ENCODE results near the gene HECTD4.
"Not testable (repeated sequence)": the region's sequence is repeated elsewhere in the genome, so short reads cannot be mapped to it uniquely, and the experiment has no call there.

HECTD4 gene

DNA sequence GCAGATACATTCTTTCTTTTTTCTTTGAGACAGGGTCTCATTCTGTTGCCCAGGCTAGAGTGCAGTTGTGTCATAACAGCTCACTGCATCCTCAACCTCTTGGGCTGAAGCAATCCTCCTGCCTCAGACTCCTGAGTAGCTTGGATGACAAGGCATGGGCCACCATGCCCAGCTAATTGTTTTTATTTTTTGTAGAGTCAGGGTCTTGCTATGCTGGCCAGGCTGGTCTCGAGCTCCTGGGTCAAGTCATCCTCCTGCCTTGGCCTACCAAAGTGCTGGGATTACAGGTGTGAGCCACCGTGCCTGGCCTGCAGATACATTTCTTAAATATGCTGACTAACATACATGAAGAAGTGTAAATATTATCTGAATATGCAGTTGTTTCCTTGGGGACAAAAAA, 115.8 kb downstream of the HECTD4 start:
- Histone ChIP-seq H3K4me2 (ENCODE audit: low read length) (no peak overlapping the region), H3K9me3 (ENCODE audit: control insufficient read depth, low read length) (no peaks in the 10 kb centered on the region), H2AFZ (no peak overlapping the region), H3K79me2 (no peaks in the 10 kb centered on the region), H3K36me3 (ENCODE audit: control insufficient read depth, insufficient read depth, low read length) (no peaks in the 10 kb centered on the region), H3K27ac (no peak overlapping the region), H3K9ac (no peak overlapping the region), H3K27me3 (ENCODE audit: control insufficient read depth, insufficient read depth, low read length) (no peaks in the 10 kb centered on the region), H3K4me1 (no peaks in the 10 kb centered on the region), H3K4me3 (ENCODE audit: low read depth, low read length) (no peak overlapping the region)
- TF ChIP-seq, protein P1, sequence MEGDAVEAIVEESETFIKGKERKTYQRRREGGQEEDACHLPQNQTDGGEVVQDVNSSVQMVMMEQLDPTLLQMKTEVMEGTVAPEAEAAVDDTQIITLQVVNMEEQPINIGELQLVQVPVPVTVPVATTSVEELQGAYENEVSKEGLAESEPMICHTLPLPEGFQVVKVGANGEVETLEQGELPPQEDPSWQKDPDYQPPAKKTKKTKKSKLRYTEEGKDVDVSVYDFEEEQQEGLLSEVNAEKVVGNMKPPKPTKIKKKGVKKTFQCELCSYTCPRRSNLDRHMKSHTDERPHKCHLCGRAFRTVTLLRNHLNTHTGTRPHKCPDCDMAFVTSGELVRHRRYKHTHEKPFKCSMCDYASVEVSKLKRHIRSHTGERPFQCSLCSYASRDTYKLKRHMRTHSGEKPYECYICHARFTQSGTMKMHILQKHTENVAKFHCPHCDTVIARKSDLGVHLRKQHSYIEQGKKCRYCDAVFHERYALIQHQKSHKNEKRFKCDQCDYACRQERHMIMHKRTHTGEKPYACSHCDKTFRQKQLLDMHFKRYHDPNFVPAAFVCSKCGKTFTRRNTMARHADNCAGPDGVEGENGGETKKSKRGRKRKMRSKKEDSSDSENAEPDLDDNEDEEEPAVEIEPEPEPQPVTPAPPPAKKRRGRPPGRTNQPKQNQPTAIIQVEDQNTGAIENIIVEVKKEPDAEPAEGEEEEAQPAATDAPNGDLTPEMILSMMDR (IDR thresholded peaks at IDR 0.05), result no peak

- Histone ChIP-seq H3K27ac (no peak overlapping the region), H2AFZ (no peak overlapping the region), H3K79me2 (no peaks in the 10 kb centered on the region), H3K36me3 (ENCODE audit: control insufficient read depth, insufficient read depth, low read length) (no peaks in the 10 kb centered on the region), H3K9me3 (ENCODE audit: control insufficient read depth, low read length) (no peaks in the 10 kb centered on the region), H3K9ac (no peak overlapping the region), H3K4me1 (no peaks in the 10 kb centered on the region), H3K27me3 (ENCODE audit: control insufficient read depth, insufficient read depth, low read length) (no peaks in the 10 kb centered on the region), H3K4me2 (ENCODE audit: low read length) (no peak overlapping the region), H3K4me3 (ENCODE audit: low read depth, low read length) (no peak overlapping the region)
- TF ChIP-seq, protein P1 (IDR thresholded peaks at IDR 0.05), result no peak
These were observed 120.7 kb downstream of the HECTD4 start for GRCh38 chr12:112261559-112261958.

GRCh38 chr12:112258926-112259325, 123.3 kb downstream of the HECTD4 start:
- Histone ChIP-seq H3K36me3 (ENCODE audit: control insufficient read depth, insufficient read depth, low read length) (no peaks in the 10 kb centered on the region), H3K4me2 (ENCODE audit: low read length) (no peak overlapping the region)

GRCh38 chr12:112256780-112257179, 125.5 kb downstream of the HECTD4 start:
- no peaks in the 10 kb centered on the region for H3K36me3 ChIP-seq (ENCODE audit: control insufficient read depth, insufficient read depth, low read length)
- no peaks in the 10 kb centered on the region for H3K9me3 ChIP-seq (ENCODE audit: control insufficient read depth, low read length)
- H3K4me2 ChIP-seq (ENCODE audit: low read length), result no peak overlapping the region
- no peaks in the 10 kb centered on the region for H3K4me1 ChIP-seq
- H3K9ac ChIP-seq, result no peak overlapping the region
- TF ChIP-seq, protein P1 (IDR thresholded peaks at IDR 0.05), result no peak
- no peak overlapping the region for H3K4me3 ChIP-seq (ENCODE audit: low read depth, low read length)
- H2AFZ ChIP-seq, result no peak overlapping the region
- no peaks in the 10 kb centered on the region for H3K79me2 ChIP-seq
- no peaks in the 10 kb centered on the region for H3K27me3 ChIP-seq (ENCODE audit: control insufficient read depth, insufficient read depth, low read length)
- no peak overlapping the region for H3K27ac ChIP-seq

More at GRCh38 chr12:112258926-112259325, 123.3 kb downstream of the HECTD4 start:
- Histone ChIP-seq H3K4me3 (ENCODE audit: low read depth, low read length) (no peak overlapping the region), H3K79me2 (no peaks in the 10 kb centered on the region), H3K4me1 (no peaks in the 10 kb centered on the region), H3K27ac (no peak overlapping the region), H3K9me3 (ENCODE audit: control insufficient read depth, low read length) (no peaks in the 10 kb centered on the region), H3K9ac (no peak overlapping the region), H2AFZ (no peak overlapping the region), H3K27me3 (ENCODE audit: control insufficient read depth, insufficient read depth, low read length) (no peaks in the 10 kb centered on the region)
- TF ChIP-seq, protein P1 (IDR thresholded peaks at IDR 0.05), result no peak

GRCh38 chr12:112252184-112252583, 130.0 kb downstream of the HECTD4 start:
- no peak overlapping the region for H3K4me3 ChIP-seq (ENCODE audit: low read depth, low read length)
- H3K27ac ChIP-seq, result no peak overlapping the region
- no peak overlapping the region for H3K4me2 ChIP-seq (ENCODE audit: low read length)
- no peak overlapping the region for H3K9ac ChIP-seq
- no peaks in the 10 kb centered on the region for H3K9me3 ChIP-seq (ENCODE audit: control insufficient read depth, low read length)
- H3K79me2 ChIP-seq, result no peaks in the 10 kb centered on the region
- no peak overlapping the region for H2AFZ ChIP-seq
- no peaks in the 10 kb centered on the region for H3K27me3 ChIP-seq (ENCODE audit: control insufficient read depth, insufficient read depth, low read length)
- no peaks in the 10 kb centered on the region for H3K4me1 ChIP-seq
- TF ChIP-seq, protein P1 (IDR thresholded peaks at IDR 0.05), result no peak
- no peaks in the 10 kb centered on the region for H3K36me3 ChIP-seq (ENCODE audit: control insufficient read depth, insufficient read depth, low read length)

DNA sequence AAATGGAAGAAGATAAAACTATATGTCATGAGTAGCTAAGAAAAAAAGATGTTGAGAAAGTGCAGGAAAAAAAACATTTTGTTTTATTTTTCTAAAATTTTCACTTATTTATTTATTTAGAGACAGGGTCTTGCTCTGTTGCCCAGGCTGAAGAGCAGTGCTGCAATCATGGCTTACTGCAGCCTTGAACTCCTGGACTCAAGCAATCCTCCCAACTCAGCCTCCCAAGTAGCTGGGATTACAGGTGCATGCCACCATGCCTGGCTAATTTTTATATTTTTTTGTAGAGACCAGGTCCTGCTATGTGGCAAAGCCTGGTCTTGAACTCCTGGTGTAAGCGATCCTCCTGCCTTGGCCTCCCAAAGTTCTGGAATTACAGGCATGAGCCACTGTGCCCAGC, 137.3 kb downstream of the HECTD4 start:
- H3K4me3 ChIP-seq (ENCODE audit: low read depth, low read length); H2AFZ ChIP-seq; H3K79me2 ChIP-seq; H3K27ac ChIP-seq; H3K27me3 ChIP-seq (ENCODE audit: control insufficient read depth, insufficient read depth, low read length); H3K9me3 ChIP-seq (ENCODE audit: control insufficient read depth, low read length); H3K36me3 ChIP-seq (ENCODE audit: control insufficient read depth, insufficient read depth, low read length); H3K4me1 ChIP-seq; H3K4me2 ChIP-seq (ENCODE audit: low read length); H3K9ac ChIP-seq: not testable (repeated sequence)

Data from parathyroid adenoma (tissue), 2 donors.